ENCODE data around the gene GPATCH2.

GPATCH2 gene

DNA sequence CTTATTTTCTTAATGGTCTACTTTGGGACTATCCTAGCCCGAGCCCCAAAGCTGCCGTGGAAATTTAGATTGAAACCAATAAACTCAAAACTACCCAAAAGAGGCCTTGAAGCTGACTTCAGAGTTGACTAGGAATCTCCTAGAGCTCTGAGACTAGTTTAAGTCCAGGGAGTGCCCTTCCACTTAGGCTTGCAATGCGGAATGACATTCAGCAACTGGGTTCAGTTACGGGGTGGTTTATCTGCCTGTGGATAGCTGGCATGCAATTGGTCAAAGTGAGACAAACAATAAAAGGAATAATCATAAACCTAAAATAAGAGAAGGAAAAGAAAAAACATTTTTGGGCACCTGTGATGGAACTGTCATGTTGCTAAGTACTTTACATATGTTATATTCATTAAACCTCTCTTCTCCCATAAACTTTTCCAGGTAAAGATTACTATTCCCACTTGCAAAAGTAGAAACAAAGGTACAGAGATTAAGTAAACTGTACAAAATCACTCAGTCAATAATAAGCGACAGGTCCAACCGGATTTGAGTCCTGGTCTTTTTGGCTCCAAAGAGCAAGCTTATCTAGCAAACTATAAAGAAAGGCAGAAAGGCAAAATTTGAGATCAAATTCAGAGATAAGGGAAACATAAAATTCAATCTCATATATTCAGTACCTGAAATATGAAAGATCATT, 56.5 kb downstream of the GPATCH2 start:
- no peak for DNase-seq
- H3K4me3 ChIP-seq: no peak overlapping the region
- H3K36me3 ChIP-seq: no peaks in the 10 kb centered on the region
- no peaks in the 10 kb centered on the region for H3K4me1 ChIP-seq
- no peaks in the 10 kb centered on the region for H3K27me3 ChIP-seq
- no peaks in the 10 kb centered on the region for H3K9me3 ChIP-seq
- intact Hi-C loops (cut with DNase I; ENCODE audit: low total_unique reads): no loop called here
- TF ChIP-seq, protein P1, sequence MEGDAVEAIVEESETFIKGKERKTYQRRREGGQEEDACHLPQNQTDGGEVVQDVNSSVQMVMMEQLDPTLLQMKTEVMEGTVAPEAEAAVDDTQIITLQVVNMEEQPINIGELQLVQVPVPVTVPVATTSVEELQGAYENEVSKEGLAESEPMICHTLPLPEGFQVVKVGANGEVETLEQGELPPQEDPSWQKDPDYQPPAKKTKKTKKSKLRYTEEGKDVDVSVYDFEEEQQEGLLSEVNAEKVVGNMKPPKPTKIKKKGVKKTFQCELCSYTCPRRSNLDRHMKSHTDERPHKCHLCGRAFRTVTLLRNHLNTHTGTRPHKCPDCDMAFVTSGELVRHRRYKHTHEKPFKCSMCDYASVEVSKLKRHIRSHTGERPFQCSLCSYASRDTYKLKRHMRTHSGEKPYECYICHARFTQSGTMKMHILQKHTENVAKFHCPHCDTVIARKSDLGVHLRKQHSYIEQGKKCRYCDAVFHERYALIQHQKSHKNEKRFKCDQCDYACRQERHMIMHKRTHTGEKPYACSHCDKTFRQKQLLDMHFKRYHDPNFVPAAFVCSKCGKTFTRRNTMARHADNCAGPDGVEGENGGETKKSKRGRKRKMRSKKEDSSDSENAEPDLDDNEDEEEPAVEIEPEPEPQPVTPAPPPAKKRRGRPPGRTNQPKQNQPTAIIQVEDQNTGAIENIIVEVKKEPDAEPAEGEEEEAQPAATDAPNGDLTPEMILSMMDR (IDR thresholded peaks at IDR 0.05): no peak
- no peak overlapping the region for H3K27ac ChIP-seq

DNA sequence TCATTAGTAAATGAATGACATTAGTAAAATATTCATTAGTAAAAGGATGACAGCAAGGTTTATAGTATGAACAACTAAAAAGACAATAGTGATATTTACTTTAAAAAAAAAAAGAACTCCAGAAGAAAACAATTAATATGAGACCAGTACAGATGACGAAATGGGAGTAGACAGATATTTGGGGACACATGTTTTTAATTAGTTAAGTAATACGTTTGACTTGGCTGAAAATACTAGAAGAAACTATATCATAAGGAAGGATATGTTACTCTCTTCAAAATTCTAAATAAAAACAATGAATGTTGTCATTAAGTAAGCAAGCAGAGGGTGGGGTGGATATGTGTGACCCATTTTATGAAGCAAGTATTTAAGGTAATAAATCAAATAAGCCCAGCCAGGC, 61.9 kb downstream of the GPATCH2 start:
- H3K4me1 ChIP-seq: no peaks in the 10 kb centered on the region
- no peak overlapping the region for H3K27ac ChIP-seq
- no peak overlapping the region for H3K4me3 ChIP-seq
- no peak for DNase-seq
- TF ChIP-seq, protein P1 (IDR thresholded peaks at IDR 0.05): no peak
- no peaks in the 10 kb centered on the region for H3K9me3 ChIP-seq
- no peaks in the 10 kb centered on the region for H3K27me3 ChIP-seq
- H3K36me3 ChIP-seq: no peaks in the 10 kb centered on the region
- intact Hi-C loops (cut with DNase I; ENCODE audit: low total_unique reads): no loop called here

DNA sequence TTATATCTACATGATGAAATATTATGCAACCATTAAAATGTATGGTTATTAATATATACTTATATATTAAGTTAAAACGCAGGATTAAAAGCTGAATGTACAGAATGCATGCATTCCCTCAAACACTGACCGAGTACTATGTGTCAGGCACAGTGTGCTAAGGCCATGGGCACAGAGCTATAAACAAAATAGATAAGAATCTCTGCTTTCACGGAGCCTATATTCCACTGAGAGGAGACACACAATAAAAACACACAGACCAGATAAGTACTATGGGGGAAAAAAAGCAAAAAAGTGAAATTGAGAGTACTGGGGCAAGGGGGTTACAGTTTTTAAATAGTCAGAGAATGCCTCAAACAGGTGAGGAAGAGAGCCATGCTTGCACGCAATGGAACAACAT, 62.7 kb downstream of the GPATCH2 start:
- Histone ChIP-seq H3K36me3 (no peaks in the 10 kb centered on the region), H3K4me1 (no peaks in the 10 kb centered on the region), H3K27me3 (no peaks in the 10 kb centered on the region), H3K4me3 (no peak overlapping the region), H3K27ac (no peak overlapping the region), H3K9me3 (no peaks in the 10 kb centered on the region)
- TF ChIP-seq, protein P1 (IDR thresholded peaks at IDR 0.05): no peak
- intact Hi-C loops (cut with DNase I; ENCODE audit: low total_unique reads): no loop called here
- DNase-seq: no peak

DNA sequence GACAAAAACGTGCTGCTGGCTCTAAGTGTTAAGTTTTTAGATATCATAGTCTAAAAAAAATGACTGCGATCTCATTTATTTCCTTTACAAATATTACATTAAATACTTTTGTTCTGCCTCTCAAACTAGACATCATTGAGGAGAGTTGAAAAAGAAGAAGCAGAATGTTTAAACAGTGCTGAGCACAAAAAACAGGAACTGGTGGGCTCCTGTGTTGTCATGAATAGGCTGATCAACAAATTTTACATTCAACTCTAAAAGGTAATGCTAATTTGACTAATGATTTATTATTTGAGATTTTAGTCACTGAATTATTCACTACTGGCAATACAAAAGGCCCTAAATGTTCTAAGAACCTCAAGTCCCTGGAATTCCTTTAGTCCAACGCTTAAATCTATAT, 66.1 kb downstream of the GPATCH2 start:
- Histone ChIP-seq H3K27ac (no peak overlapping the region), H3K4me3 (no peak overlapping the region), H3K4me1 (no peaks in the 10 kb centered on the region), H3K9me3 (no peaks in the 10 kb centered on the region), H3K27me3 (no peaks in the 10 kb centered on the region), H3K36me3 (no peaks in the 10 kb centered on the region)
- intact Hi-C loops (cut with DNase I; ENCODE audit: low total_unique reads): no loop called here
- TF ChIP-seq, protein P1 (IDR thresholded peaks at IDR 0.05): no peak
- DNase-seq: no peak

DNA sequence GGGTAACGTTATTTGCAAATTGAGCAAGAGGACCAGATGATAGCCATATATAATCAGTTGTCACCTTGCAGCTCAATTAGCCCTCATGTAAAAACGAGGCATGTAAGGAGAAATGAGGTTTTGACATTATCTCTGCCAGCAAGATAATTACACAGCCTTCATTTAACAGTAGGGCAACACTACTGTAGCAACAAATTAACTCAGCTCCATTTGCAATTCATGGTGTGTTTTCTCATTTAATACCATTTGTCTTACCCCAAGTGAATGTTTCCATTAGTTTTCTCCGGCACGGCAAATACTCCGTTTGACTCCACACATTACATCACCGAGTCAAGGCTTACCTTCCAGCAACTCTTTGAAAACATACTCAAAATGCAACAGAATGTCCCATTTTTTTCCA, 66.7 kb downstream of the GPATCH2 start:
- Histone ChIP-seq H3K4me1 (no peaks in the 10 kb centered on the region), H3K27ac (no peak overlapping the region), H3K4me3 (no peak overlapping the region), H3K36me3 (no peaks in the 10 kb centered on the region), H3K9me3 (no peaks in the 10 kb centered on the region), H3K27me3 (no peaks in the 10 kb centered on the region)
- intact Hi-C loops (cut with DNase I; ENCODE audit: low total_unique reads): no loop called here
- no peak for DNase-seq
- TF ChIP-seq, protein P1 (IDR thresholded peaks at IDR 0.05): no peak

DNA sequence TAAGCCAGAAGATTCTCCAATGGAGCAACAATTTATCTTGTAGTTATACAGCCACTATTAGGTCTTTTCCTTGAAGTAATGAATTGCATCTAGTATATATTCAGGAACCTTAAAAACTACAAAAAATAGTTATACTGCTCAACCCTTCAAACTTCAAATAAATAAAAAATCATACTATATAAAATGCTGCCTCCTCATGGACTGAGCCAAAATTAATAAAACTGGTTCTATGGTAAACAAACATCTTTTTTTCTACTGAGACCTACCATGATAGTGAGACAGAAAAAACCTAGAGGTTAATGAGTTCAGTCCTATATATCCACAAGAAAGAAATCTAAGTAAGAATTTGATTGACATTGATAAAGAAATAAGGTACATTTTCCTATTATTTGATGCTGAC, 67.7 kb downstream of the GPATCH2 start:
- intact Hi-C loops (cut with DNase I; ENCODE audit: low total_unique reads): no loop called here
- DNase-seq: no peak

More for the DNA sequence above, 67.7 kb downstream of the GPATCH2 start:
- TF ChIP-seq, protein P1 (IDR thresholded peaks at IDR 0.05): no peak
- no peak overlapping the region for H3K4me3 ChIP-seq
- H3K4me1 ChIP-seq: no peaks in the 10 kb centered on the region
- no peaks in the 10 kb centered on the region for H3K9me3 ChIP-seq
- no peaks in the 10 kb centered on the region for H3K27me3 ChIP-seq
- no peak overlapping the region for H3K27ac ChIP-seq
- H3K36me3 ChIP-seq: no peaks in the 10 kb centered on the region
